AG09319 (cell line): Measurements from ENCODE around the gene DIP2C.

Experiments used
- DNase-seq: peaks from one replicate; pipeline ENCODE4 v3.0.0-alpha.2; 2010; ENCODE audit warnings: low read depth; ENCODE audit errors: extremely low read depth
- CTCF ChIP-seq: IDR thresholded peaks from 2 replicates; pipeline ENCODE4 v1.5.1; 2011; ENCODE audit warnings: low read depth, mild to moderate bottlenecking, inconsistent platforms, low read length, moderate library complexity

DIP2C gene

GRCh38 chr10:623014-623413 lies 66.5 kb downstream of the DIP2C start:
- no peak for TF ChIP-seq CTCF

GRCh38 chr10:621981-622740 lies 67.3 kb downstream of the DIP2C start:
- no peak for TF ChIP-seq CTCF
- DNase-seq = no peak

More at GRCh38 chr10:623014-623413, 66.5 kb downstream of the DIP2C start:
- no peak for DNase-seq

GRCh38 chr10:621513-621912 lies 68.0 kb downstream of the DIP2C start:
- no peak for TF ChIP-seq CTCF
- DNase-seq = no peak

- DNase-seq = no peak
- no peak for TF ChIP-seq CTCF
These were observed 68.5 kb downstream of the DIP2C start for GRCh38 chr10:620971-621370.

- no peak for TF ChIP-seq CTCF
- no peak for DNase-seq
These were observed 69.1 kb downstream of the DIP2C start for GRCh38 chr10:620417-620816.

GRCh38 chr10:619710-620109 lies 69.8 kb downstream of the DIP2C start:
- TF ChIP-seq CTCF = no peak
- no peak for DNase-seq

- no peak for TF ChIP-seq CTCF
- DNase-seq = no peak
These were observed 71.1 kb downstream of the DIP2C start for GRCh38 chr10:618229-618989.
